ENCODE results near the gene ZNF319. TPM values are rescaled to one million over a fixed set of nuclear protein-coding genes. Genes with fewer than 3 reads are reported as not detected.
A peak's percentile ranks its signal among the peaks of the same experiment; 100 is the strongest.

The ZNF319 gene
- total RNA-seq, 3 donors from 2014 or later (not counting 1 experiment from before 2014, with no cell fraction given): 15.9 to 31.3 (median 29.3) TPM

GRCh38 chr16:58025351-58026138 is 25.1 kb upstream of the ZNF319 start, which contains the start of gene MMP15:
TSS of gene MMP15 (plus strand) at chr16:58025754. CDS start at chr16:58026351, 597 bp downstream.
- peak within 1 kb of the TSS; percentile 86 for H3K4me3 Mint-ChIP-seq
- no peaks in the 10 kb centered on the region for H3K36me3 Mint-ChIP-seq
- Histone ChIP-seq H3K36me3 (ENCODE audit: control insufficient read depth, insufficient read depth, low read length) (no peaks in the 10 kb centered on the region), H3K27ac (ENCODE audit: low read length) (no peak within 1 kb of the TSS), H3K4me1 (ENCODE audit: control insufficient read depth, insufficient read depth, low read length) (peaks cover 27% of the 10 kb centered on the region), H3K27me3 (ENCODE audit: control insufficient read depth, insufficient read depth, low read length) (peaks cover 10% of the 10 kb centered on the region), H3K4me3 (ENCODE audit: low read length) (peak within 1 kb of the TSS; percentile 68), H3K9me3 (ENCODE audit: control insufficient read depth, insufficient read depth, low read length) (no peaks in the 10 kb centered on the region)
- H3K9me3 Mint-ChIP-seq: no peaks in the 10 kb centered on the region
- TF ChIP-seq CTCF (IDR thresholded peaks at IDR 0.05): no peak
- peak within 1 kb of the TSS in 1 of 2 donors; percentile 81 for H3K27ac Mint-ChIP-seq
- intact Hi-C loops (cut with micrococcal nuclease): loop anchor here (10.0 kb wide), 1 partner anchor 169 kb away; the partner anchor contains the start of gene CSNK2A2
- ATAC-seq: peak; percentile 66 to 71 (median 68)
- peak; percentile 35 to 71 for DNase-seq
- H3K4me1 Mint-ChIP-seq: peaks cover 0 to 11% of the 10 kb centered on the region in 2 donors
- WGBS (ENCODE audit: insufficient coverage): under 1% methylated on average over 86 of the region's 90 CpGs
- peaks cover 14 to 19% of the 10 kb centered on the region in 2 donors for H3K27me3 Mint-ChIP-seq (ENCODE audit: low read depth in 2 of 2)

GRCh38 chr16:58024486-58025350 is 24.2 kb upstream of the ZNF319 start:
- peak; percentile 37 to 52 (median 44) for ATAC-seq
- peak overlapping the region; percentile 68 for H3K4me3 ChIP-seq (ENCODE audit: low read length)

More at GRCh38 chr16:58024486-58025350, 24.2 kb upstream of the ZNF319 start:
- peak in 1 of 2 donors; percentile 51 for DNase-seq
- Histone ChIP-seq H3K27me3 (ENCODE audit: control insufficient read depth, insufficient read depth, low read length) (peaks cover 10% of the 10 kb centered on the region), H3K36me3 (ENCODE audit: control insufficient read depth, insufficient read depth, low read length) (peaks cover 3% of the 10 kb centered on the region), H3K27ac (ENCODE audit: low read length) (no peak overlapping the region), H3K9me3 (ENCODE audit: control insufficient read depth, insufficient read depth, low read length) (no peaks in the 10 kb centered on the region), H3K4me1 (ENCODE audit: control insufficient read depth, insufficient read depth, low read length) (peaks cover 27% of the 10 kb centered on the region)
- H3K4me3 Mint-ChIP-seq: peak overlapping the region; percentile 86
- no peaks in the 10 kb centered on the region for H3K9me3 Mint-ChIP-seq
- peak overlapping the region in 1 of 2 donors; percentile 81 for H3K27ac Mint-ChIP-seq
- peaks cover 11 to 17% of the 10 kb centered on the region in 2 donors for H3K27me3 Mint-ChIP-seq (ENCODE audit: low read depth in 2 of 2)
- intact Hi-C loops (cut with micrococcal nuclease): loop anchor here (10.0 kb wide), 1 partner anchor 170 kb away; the partner anchor contains the start of gene CSNK2A2
- H3K4me1 Mint-ChIP-seq: peaks cover 0 to 17% of the 10 kb centered on the region in 2 donors
- WGBS (ENCODE audit: insufficient coverage): 17% methylated on average over 56 of the region's 57 CpGs
- H3K36me3 Mint-ChIP-seq: no peaks in the 10 kb centered on the region
- no peak for TF ChIP-seq CTCF (IDR thresholded peaks at IDR 0.05)

All from natural killer cell (primary cell).